Epithelial cell of proximal tubule (primary cell): ENCODE measurements around the gene RAB3B. TPM values are rescaled to one million over a fixed set of nuclear protein-coding genes. Genes with fewer than 3 reads are reported as not detected.
A peak's percentile ranks its signal among the peaks of the same experiment; 100 is the strongest.
"Not testable (repeated sequence)": the region's sequence is repeated elsewhere in the genome, so short reads cannot be mapped to it uniquely, and the experiment has no call there.

ENCODE experiments used
- DNase-seq: peaks from one replicate; pipeline ENCODE4 v3.0.0-alpha.2; 2011; ENCODE audit warnings: low read depth
- H3K4me3 ChIP-seq: 2 replicates; pipeline ENCODE4 v1.5.1; 2011; ENCODE audit warnings: low read depth, mild to moderate bottlenecking, low read length
- total RNA-seq: library from RNA; depleted of rRNA; stranded (reverse); fragments of >200 nt; gene quantifications from 2 replicates; pipeline ENCODE4 v1.2.3, GENCODE V29; 2015
- TF ChIP-seq, protein P1 (sequence below): conservative IDR thresholded peaks from 2 replicates; pipeline ENCODE4 v1.5.1; 2012; ENCODE audit warnings: low read depth, mild to moderate bottlenecking, low read length

RAB3B gene
- total RNA-seq, 1 donor from 2014 or later = 35.5 TPM

- TF ChIP-seq, protein P1, sequence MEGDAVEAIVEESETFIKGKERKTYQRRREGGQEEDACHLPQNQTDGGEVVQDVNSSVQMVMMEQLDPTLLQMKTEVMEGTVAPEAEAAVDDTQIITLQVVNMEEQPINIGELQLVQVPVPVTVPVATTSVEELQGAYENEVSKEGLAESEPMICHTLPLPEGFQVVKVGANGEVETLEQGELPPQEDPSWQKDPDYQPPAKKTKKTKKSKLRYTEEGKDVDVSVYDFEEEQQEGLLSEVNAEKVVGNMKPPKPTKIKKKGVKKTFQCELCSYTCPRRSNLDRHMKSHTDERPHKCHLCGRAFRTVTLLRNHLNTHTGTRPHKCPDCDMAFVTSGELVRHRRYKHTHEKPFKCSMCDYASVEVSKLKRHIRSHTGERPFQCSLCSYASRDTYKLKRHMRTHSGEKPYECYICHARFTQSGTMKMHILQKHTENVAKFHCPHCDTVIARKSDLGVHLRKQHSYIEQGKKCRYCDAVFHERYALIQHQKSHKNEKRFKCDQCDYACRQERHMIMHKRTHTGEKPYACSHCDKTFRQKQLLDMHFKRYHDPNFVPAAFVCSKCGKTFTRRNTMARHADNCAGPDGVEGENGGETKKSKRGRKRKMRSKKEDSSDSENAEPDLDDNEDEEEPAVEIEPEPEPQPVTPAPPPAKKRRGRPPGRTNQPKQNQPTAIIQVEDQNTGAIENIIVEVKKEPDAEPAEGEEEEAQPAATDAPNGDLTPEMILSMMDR = no peak
- peak within 1 kb of the TSS; percentile 84 for H3K4me3 ChIP-seq
- peak; percentile 97 for DNase-seq
These were observed 111.7 kb downstream of the RAB3B start, which contains the start of gene NRDC for GRCh38 chr1:51878616-51879336. Gene NRDC, minus strand, starts transcription at chr1:51878727. Its CDS starts 112 bp downstream, at chr1:51878615.

DNA sequence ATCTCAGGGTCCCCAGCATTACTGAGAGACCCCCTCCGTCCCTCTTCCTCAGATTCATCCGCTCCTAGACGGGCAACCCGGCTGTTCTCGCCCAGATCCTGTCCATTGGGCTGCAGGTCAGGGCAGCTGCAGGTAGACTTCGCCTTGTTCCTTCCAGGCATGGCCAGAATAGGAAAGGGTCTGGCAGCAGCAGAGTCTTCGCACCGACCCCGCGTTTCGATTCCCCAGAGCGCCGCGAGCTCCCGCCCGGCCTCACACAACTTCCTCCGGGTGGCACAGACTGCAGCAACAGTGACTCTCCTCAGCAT lies 112.2 kb downstream of the RAB3B start:
- H3K4me3 ChIP-seq = peak overlapping the region; percentile 84
- no peak for DNase-seq
- TF ChIP-seq, protein P1 = no peak

DNA sequence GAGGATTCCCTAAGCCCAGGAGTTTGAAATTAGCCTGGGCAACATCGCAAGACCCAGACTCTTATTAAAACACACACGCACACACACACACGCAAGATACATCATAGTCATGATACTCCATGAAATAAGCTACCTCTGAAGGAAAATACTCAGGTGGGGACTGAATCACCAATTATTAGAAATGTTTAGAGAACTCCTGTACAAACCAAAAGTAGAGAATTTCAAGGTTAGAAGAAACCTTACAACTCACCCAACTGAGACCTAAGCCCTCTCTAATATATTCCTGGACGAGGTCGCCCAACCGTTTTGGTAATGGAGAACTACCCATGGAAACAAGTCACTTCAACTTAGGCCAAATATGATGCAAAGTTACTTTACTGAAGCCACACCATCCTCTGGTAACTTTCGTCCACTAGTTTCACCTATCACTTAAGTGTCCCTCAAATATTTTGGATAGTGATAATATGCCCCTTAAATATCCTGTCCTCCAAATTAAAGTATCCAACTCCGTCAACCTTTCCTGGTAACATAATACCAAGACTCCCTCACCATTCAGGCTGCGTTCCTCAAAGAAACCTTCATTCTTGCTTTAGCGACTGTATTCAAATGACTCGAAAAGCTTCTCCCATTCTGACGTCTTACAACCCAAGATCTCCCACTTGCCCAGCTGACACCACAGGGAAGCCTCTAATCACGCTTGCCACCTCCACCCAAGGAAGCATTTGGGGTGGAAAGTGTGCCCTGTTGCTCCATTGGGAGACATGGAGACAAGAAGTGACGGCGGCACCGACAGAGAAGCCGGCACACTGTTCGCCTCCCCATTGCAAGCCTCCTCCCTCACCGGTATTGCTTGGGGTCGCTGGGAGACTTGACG lies 112.8 kb downstream of the RAB3B start:
- DNase-seq = no peak
- H3K4me3 ChIP-seq = peak overlapping the region; percentile 84
- TF ChIP-seq, protein P1 = no peak

DNA sequence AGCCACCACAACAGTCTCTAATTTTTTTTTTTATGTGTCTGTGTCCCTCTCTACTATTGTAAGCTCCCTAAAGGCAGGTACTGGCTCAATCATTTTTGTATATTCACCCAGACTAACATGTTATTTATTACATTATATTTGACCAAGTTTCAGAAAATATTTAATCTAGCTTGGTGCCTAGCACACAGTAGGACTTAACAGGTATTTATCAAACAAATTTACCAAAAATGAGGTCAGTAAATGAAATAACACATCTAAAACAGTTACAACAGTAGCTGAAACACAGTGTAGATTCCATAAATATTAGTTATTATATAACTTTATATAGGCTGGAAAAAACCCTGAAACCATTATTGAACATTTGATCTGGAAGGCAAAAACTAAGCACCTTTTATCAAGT lies 114.7 kb downstream of the RAB3B start:
- TF ChIP-seq, protein P1 = no peak
- H3K4me3 ChIP-seq = no peak overlapping the region

GRCh38 chr1:51875291-51875772 lies 115.2 kb downstream of the RAB3B start:
- no peak for DNase-seq
- TF ChIP-seq, protein P1 = no peak
- H3K4me3 ChIP-seq = no peak overlapping the region

More for the DNA sequence above, 114.7 kb downstream of the RAB3B start:
- DNase-seq = no peak

- not testable (repeated sequence) for DNase-seq
These were observed 117.2 kb downstream of the RAB3B start for GRCh38 chr1:51873270-51873669.

GRCh38 chr1:51871351-51871975 lies 119.0 kb downstream of the RAB3B start:
- no peak overlapping the region for H3K4me3 ChIP-seq
- DNase-seq = no peak
- TF ChIP-seq, protein P1 = no peak

More at GRCh38 chr1:51873270-51873669, 117.2 kb downstream of the RAB3B start:
- H3K4me3 ChIP-seq = not testable (repeated sequence)
